Chondrocyte (in vitro differentiated cells): ENCODE data around the gene ZBED6. TPM values are rescaled to one million over a fixed set of nuclear protein-coding genes. Genes with fewer than 3 reads are reported as not detected.
"Not testable (repeated sequence)": the region's sequence is repeated elsewhere in the genome, so short reads cannot be mapped to it uniquely, and the experiment has no call there.

Experiments used
- DNase-seq: peaks from one replicate; pipeline ENCODE4 v3.0.0; 2021; ENCODE audit warnings: mixed read lengths, low spot score
- H3K27ac Mint-ChIP-seq: one replicate; pipeline ENCODE4 v1.8.0; 2021; ENCODE audit warnings: mild to moderate bottlenecking, moderate library complexity, mixed read lengths; ENCODE audit not compliant: unreplicated experiment
- H3K27me3 Mint-ChIP-seq: 2 replicates; pipeline ENCODE4 v1.8.0; 2021; ENCODE audit warnings: low read depth, mixed read lengths
- H3K36me3 Mint-ChIP-seq: 2 replicates; pipeline ENCODE4 v1.8.0; 2021; ENCODE audit warnings: low read depth, mixed read lengths
- H3K4me1 Mint-ChIP-seq: 2 replicates; pipeline ENCODE4 v1.8.0; 2021; ENCODE audit warnings: low read depth, mild to moderate bottlenecking, mixed read lengths
- H3K4me3 Mint-ChIP-seq: one replicate; pipeline ENCODE4 v1.8.0; 2021; ENCODE audit warnings: mild to moderate bottlenecking, moderate library complexity, mixed read lengths; ENCODE audit not compliant: unreplicated experiment
- H3K9me3 Mint-ChIP-seq: 2 replicates; pipeline ENCODE4 v1.8.0; 2021; ENCODE audit warnings: low read depth, mixed read lengths
- CTCF ChIP-seq: fragments of 200-600 bp; sonication (generic); IDR thresholded peaks from 2 replicates; pipeline ENCODE4 v1.5.0; 2021; ENCODE audit warnings: antibody characterized with exemption, mild to moderate bottlenecking, moderate library complexity
- total RNA-seq: library from RNA; stranded (reverse); gene quantifications from 3 replicates; pipeline ENCODE4 v1.2.1, GENCODE V29; 2021

Gene ZBED6
- total RNA-seq, 1 donor from 2014 or later: 40.3 TPM

GRCh38 chr1:203828002-203828401 lies 32.6 kb downstream of the ZBED6 start:
- Mint-ChIP-seq H3K4me3 (no peak overlapping the region), H3K36me3 (peaks cover 25% of the 10 kb centered on the region), H3K27me3 (no peaks in the 10 kb centered on the region), H3K9me3 (no peaks in the 10 kb centered on the region), H3K4me1 (peaks cover 16% of the 10 kb centered on the region), H3K27ac (no peak overlapping the region)
- TF ChIP-seq CTCF: no peak
- no peak for DNase-seq

- H3K4me1 Mint-ChIP-seq: peaks cover 16% of the 10 kb centered on the region
- no peak for TF ChIP-seq CTCF
- DNase-seq: no peak
- H3K27me3 Mint-ChIP-seq: no peaks in the 10 kb centered on the region
- H3K36me3 Mint-ChIP-seq: peaks cover 25% of the 10 kb centered on the region
- H3K9me3 Mint-ChIP-seq: no peaks in the 10 kb centered on the region
- no peak overlapping the region for H3K27ac Mint-ChIP-seq
- no peak overlapping the region for H3K4me3 Mint-ChIP-seq
Measured at GRCh38 chr1:203828503-203828902, 33.1 kb downstream of the ZBED6 start.

GRCh38 chr1:203829247-203829646 lies 33.8 kb downstream of the ZBED6 start:
- not testable (repeated sequence) for H3K9me3 Mint-ChIP-seq, DNase-seq, H3K27me3 Mint-ChIP-seq, H3K4me3 Mint-ChIP-seq
- H3K27ac Mint-ChIP-seq: peak overlapping the region; percentile 24
- peaks cover 16% of the 10 kb centered on the region for H3K4me1 Mint-ChIP-seq
- H3K36me3 Mint-ChIP-seq: peaks cover 27% of the 10 kb centered on the region

- Mint-ChIP-seq H3K9me3 (no peaks in the 10 kb centered on the region), H3K27ac (no peak overlapping the region), H3K27me3 (no peaks in the 10 kb centered on the region), H3K36me3 (peaks cover 29% of the 10 kb centered on the region), H3K4me3 (no peak overlapping the region), H3K4me1 (peaks cover 20% of the 10 kb centered on the region)
- DNase-seq: no peak
- TF ChIP-seq CTCF: peak; percentile 37
Measured at GRCh38 chr1:203835476-203835875, 40.1 kb downstream of the ZBED6 start.

- H3K27ac Mint-ChIP-seq: peak overlapping the region; percentile 94
- TF ChIP-seq CTCF: no peak
- H3K36me3 Mint-ChIP-seq: peaks cover 33% of the 10 kb centered on the region
- no peaks in the 10 kb centered on the region for H3K9me3 Mint-ChIP-seq
- H3K27me3 Mint-ChIP-seq: no peaks in the 10 kb centered on the region
- no peak overlapping the region for H3K4me3 Mint-ChIP-seq
- H3K4me1 Mint-ChIP-seq: peaks cover 20% of the 10 kb centered on the region
- no peak for DNase-seq
Measured at GRCh38 chr1:203839081-203839480, 43.7 kb downstream of the ZBED6 start.

GRCh38 chr1:203840208-203840808 lies 44.9 kb downstream of the ZBED6 start:
- Mint-ChIP-seq H3K4me1 (peaks cover 20% of the 10 kb centered on the region), H3K4me3 (no peak overlapping the region), H3K36me3 (peaks cover 33% of the 10 kb centered on the region), H3K27ac (no peak overlapping the region), H3K9me3 (no peaks in the 10 kb centered on the region), H3K27me3 (no peaks in the 10 kb centered on the region)
- no peak for TF ChIP-seq CTCF
- no peak for DNase-seq
